Osteocyte (in vitro differentiated cells): ENCODE data around the gene HDAC1. TPM values are rescaled to one million over a fixed set of nuclear protein-coding genes. Genes with fewer than 3 reads are reported as not detected.
"Not testable (repeated sequence)": the region's sequence is repeated elsewhere in the genome, so short reads cannot be mapped to it uniquely, and the experiment has no call there.

ENCODE experiments used
- DNase-seq: peaks from one replicate; pipeline ENCODE4 v3.0.0; 2021; ENCODE audit warnings: mixed read lengths; ENCODE audit not compliant: unreplicated experiment; ENCODE audit errors: extremely low spot score
- H3K27ac Mint-ChIP-seq: one replicate; pipeline ENCODE4 v1.8.0; 2021; ENCODE audit warnings: mild to moderate bottlenecking, mixed read lengths; ENCODE audit not compliant: unreplicated experiment
- H3K27me3 Mint-ChIP-seq: one replicate; pipeline ENCODE4 v1.8.0; 2021; ENCODE audit warnings: mixed read lengths; ENCODE audit not compliant: unreplicated experiment
- H3K36me3 Mint-ChIP-seq: one replicate; pipeline ENCODE4 v1.8.0; 2021; ENCODE audit warnings: mixed read lengths; ENCODE audit not compliant: unreplicated experiment
- H3K4me1 Mint-ChIP-seq: one replicate; pipeline ENCODE4 v1.8.0; 2021; ENCODE audit warnings: mixed read lengths; ENCODE audit not compliant: unreplicated experiment
- H3K4me3 Mint-ChIP-seq: one replicate; pipeline ENCODE4 v1.8.0; 2021; ENCODE audit warnings: mild to moderate bottlenecking, moderate library complexity, mixed read lengths; ENCODE audit not compliant: unreplicated experiment
- H3K9me3 Mint-ChIP-seq: one replicate; pipeline ENCODE4 v1.8.0; 2021; ENCODE audit warnings: mixed read lengths; ENCODE audit not compliant: unreplicated experiment
- CTCF ChIP-seq: fragments of 200-600 bp; sonication (generic); IDR thresholded peaks from 2 replicates; pipeline ENCODE4 v1.5.0; 2021; ENCODE audit warnings: antibody characterized with exemption, mild to moderate bottlenecking, moderate library complexity
- total RNA-seq: library from RNA; stranded (reverse); gene quantifications from 2 replicates; pipeline ENCODE4 v1.2.1, GENCODE V29; 2021

The HDAC1 gene
- total RNA-seq, 1 donor from 2014 or later, result 79.2 TPM

GRCh38 chr1:32256473-32257226, 35.2 kb upstream of the HDAC1 start:
- Mint-ChIP-seq H3K36me3 (no peaks in the 10 kb centered on the region), H3K9me3 (no peaks in the 10 kb centered on the region), H3K4me1 (no peaks in the 10 kb centered on the region)

GRCh38 chr1:32257227-32257508, 34.7 kb upstream of the HDAC1 start:
- DNase-seq, result no peak
- no peak overlapping the region for H3K27ac Mint-ChIP-seq
- no peak for TF ChIP-seq CTCF
- H3K27me3 Mint-ChIP-seq, result peaks cover 3% of the 10 kb centered on the region
- H3K4me1 Mint-ChIP-seq, result no peaks in the 10 kb centered on the region
- no peaks in the 10 kb centered on the region for H3K36me3 Mint-ChIP-seq
- no peak overlapping the region for H3K4me3 Mint-ChIP-seq
- H3K9me3 Mint-ChIP-seq, result no peaks in the 10 kb centered on the region

More at GRCh38 chr1:32256473-32257226, 35.2 kb upstream of the HDAC1 start:
- DNase-seq, result no peak
- Mint-ChIP-seq H3K27me3 (peaks cover 3% of the 10 kb centered on the region), H3K27ac (no peak overlapping the region), H3K4me3 (no peak overlapping the region)
- TF ChIP-seq CTCF, result no peak

- H3K9me3 Mint-ChIP-seq, DNase-seq, H3K4me3 Mint-ChIP-seq, H3K36me3 Mint-ChIP-seq, H3K27me3 Mint-ChIP-seq, H3K27ac Mint-ChIP-seq: not testable (repeated sequence)
- H3K4me1 Mint-ChIP-seq, result peaks cover 13% of the 10 kb centered on the region
These were observed 28.7 kb upstream of the HDAC1 start for GRCh38 chr1:32263236-32263593.

GRCh38 chr1:32263744-32264143, 28.1 kb upstream of the HDAC1 start:
- H3K27me3 Mint-ChIP-seq, result no peaks in the 10 kb centered on the region
- no peak for DNase-seq
- no peaks in the 10 kb centered on the region for H3K9me3 Mint-ChIP-seq
- TF ChIP-seq CTCF, result no peak
- H3K27ac Mint-ChIP-seq, result no peak overlapping the region
- H3K4me1 Mint-ChIP-seq, result peaks cover 13% of the 10 kb centered on the region
- no peaks in the 10 kb centered on the region for H3K36me3 Mint-ChIP-seq
- H3K4me3 Mint-ChIP-seq, result no peak overlapping the region

DNA sequence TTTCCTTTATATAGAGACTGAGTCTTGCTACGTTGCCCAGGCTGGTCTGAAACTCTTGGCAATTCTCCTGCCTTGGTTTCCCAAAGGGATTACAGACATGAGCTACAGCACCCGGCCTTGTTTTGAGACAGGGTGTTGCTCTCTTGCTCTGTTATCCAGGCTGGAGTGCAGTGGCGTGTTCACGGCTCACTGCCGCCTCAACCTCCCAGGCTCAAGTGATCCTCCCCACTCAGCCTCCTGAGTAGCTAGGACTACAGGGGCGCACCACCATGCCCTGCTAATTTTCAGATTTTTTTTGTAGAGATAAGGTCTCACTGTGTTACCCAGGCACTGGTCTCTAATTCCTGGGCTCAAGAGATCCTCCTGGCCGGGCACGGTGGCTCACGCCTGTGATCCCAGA, 26.0 kb upstream of the HDAC1 start:
- no peaks in the 10 kb centered on the region for H3K36me3 Mint-ChIP-seq
- H3K27me3 Mint-ChIP-seq, result no peaks in the 10 kb centered on the region
- DNase-seq, result no peak
- H3K4me3 Mint-ChIP-seq, result no peak overlapping the region
- no peak overlapping the region for H3K27ac Mint-ChIP-seq
- H3K4me1 Mint-ChIP-seq, result peaks cover 13% of the 10 kb centered on the region
- H3K9me3 Mint-ChIP-seq, result no peaks in the 10 kb centered on the region
- TF ChIP-seq CTCF, result no peak
